ENCODE measurements around the gene APCDD1. TPM values are rescaled to one million over a fixed set of nuclear protein-coding genes. Genes with fewer than 3 reads are reported as not detected.

APCDD1 gene
- total and polyA plus RNA-seq, 2 of the 13 experiments (the other 11 are each of a cell fraction or from before 2014, with no cell fraction given), result 2.1 to 8.6 TPM

DNA sequence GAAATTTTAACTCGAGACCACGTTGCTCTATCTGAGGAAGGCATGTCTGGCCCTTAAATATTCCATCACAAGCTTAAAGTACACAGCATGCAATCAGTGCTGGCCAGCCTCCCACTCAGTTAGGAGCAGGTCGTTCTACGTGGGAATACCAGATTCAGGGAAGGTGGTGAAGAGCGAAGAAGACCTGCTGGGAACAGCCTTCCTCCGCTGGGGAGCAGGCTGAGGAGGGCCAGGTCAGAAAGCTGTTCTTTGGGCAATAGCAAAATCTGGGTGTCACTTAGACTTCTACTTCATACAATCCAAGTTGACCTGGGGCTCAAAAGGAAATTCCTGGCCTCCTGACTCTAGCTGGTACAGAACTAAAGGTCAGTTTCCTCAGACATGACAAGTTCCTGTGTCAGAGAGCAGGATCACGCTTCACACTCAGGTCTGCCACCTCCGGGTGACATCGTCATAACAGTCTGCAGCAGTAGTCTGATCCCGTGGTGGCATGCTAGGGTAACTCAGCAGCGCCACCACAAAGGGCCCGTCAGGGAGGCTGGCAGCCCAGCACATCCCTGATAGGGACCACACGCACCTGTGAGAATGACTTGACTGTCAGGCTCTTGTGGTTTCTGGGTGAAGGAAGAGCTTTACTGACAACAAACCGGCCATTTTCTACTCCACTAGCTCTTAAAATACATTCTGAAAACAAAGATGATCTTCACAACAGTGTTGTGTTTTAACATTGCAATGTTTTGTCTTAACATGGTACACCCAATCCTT is 36.1 kb downstream of the APCDD1 start (continued):
- TF ChIP-seq TGIF2 (CRISPR knock-in tag; IDR thresholded peaks at IDR 0.05) (no peak), U2AF2 (IDR thresholded peaks at IDR 0.05; ENCODE audit: low read depth, low read length) (no peak), ZNF510 (CRISPR knock-in tag; IDR thresholded peaks at IDR 0.05; ENCODE audit: low read depth) (no peak), ELF1 (CRISPR knock-in tag; IDR thresholded peaks at IDR 0.05) (no peak), HOXD1 (CRISPR knock-in tag; IDR thresholded peaks at IDR 0.05) (no peak), NCOA1 (CRISPR knock-in tag; IDR thresholded peaks at IDR 0.05) (no peak), ZSCAN9 (CRISPR knock-in tag; IDR thresholded peaks at IDR 0.05; ENCODE audit: borderline replicate concordance) (no peak), ZNF232 (CRISPR knock-in tag; IDR thresholded peaks at IDR 0.05; ENCODE audit: borderline replicate concordance) (no peak), BRCA1 (CRISPR knock-in tag; IDR thresholded peaks at IDR 0.05) (no peak), ZSCAN29 (CRISPR knock-in tag; conservative IDR thresholded peaks at IDR 0.05) (no peak), ZNF605 (CRISPR knock-in tag; IDR thresholded peaks at IDR 0.05) (no peak), ZC3H13 (CRISPR knock-in tag; IDR thresholded peaks at IDR 0.05) (no peak), FOSL1 (CRISPR knock-in tag; IDR thresholded peaks at IDR 0.05; ENCODE audit: borderline replicate concordance) (no peak), IRF2 (CRISPR knock-in tag; IDR thresholded peaks at IDR 0.05) (no peak), KDM2A (CRISPR knock-in tag; IDR thresholded peaks at IDR 0.05; ENCODE audit: borderline replicate concordance, low read depth) (peak; percentile 51; the same call in 1 of the 2 replicates), CBX2 (IDR thresholded peaks at IDR 0.05; ENCODE audit: low read depth, low read length) (no peak), CBX2 (CRISPR knock-in tag; IDR thresholded peaks at IDR 0.05; ENCODE audit: low read depth) (no peak), ZNF180 (CRISPR knock-in tag; IDR thresholded peaks at IDR 0.05; ENCODE audit: borderline replicate concordance, low read depth) (no peak), THAP11 (CRISPR knock-in tag; IDR thresholded peaks at IDR 0.05) (peak; percentile 36; the same call in 1 of the 2 replicates), ZNF672 (CRISPR knock-in tag; IDR thresholded peaks at IDR 0.05) (no peak), FOXM1 (CRISPR knock-in tag; IDR thresholded peaks at IDR 0.05) (no peak), TCF7 (IDR thresholded peaks at IDR 0.05; ENCODE audit: low read depth) (no peak), RARG (CRISPR knock-in tag; IDR thresholded peaks at IDR 0.05; ENCODE audit: low read depth) (no peak), SPEN (CRISPR knock-in tag; IDR thresholded peaks at IDR 0.05; ENCODE audit: low read depth) (no peak), MZF1 (CRISPR knock-in tag; IDR thresholded peaks at IDR 0.05; ENCODE audit: borderline replicate concordance) (no peak)
- TF ChIP-seq, protein P1, sequence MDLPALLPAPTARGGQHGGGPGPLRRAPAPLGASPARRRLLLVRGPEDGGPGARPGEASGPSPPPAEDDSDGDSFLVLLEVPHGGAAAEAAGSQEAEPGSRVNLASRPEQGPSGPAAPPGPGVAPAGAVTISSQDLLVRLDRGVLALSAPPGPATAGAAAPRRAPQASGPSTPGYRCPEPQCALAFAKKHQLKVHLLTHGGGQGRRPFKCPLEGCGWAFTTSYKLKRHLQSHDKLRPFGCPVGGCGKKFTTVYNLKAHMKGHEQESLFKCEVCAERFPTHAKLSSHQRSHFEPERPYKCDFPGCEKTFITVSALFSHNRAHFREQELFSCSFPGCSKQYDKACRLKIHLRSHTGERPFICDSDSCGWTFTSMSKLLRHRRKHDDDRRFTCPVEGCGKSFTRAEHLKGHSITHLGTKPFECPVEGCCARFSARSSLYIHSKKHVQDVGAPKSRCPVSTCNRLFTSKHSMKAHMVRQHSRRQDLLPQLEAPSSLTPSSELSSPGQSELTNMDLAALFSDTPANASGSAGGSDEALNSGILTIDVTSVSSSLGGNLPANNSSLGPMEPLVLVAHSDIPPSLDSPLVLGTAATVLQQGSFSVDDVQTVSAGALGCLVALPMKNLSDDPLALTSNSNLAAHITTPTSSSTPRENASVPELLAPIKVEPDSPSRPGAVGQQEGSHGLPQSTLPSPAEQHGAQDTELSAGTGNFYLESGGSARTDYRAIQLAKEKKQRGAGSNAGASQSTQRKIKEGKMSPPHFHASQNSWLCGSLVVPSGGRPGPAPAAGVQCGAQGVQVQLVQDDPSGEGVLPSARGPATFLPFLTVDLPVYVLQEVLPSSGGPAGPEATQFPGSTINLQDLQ (CRISPR knock-in tag; IDR thresholded peaks at IDR 0.05), result no peak
- TF ChIP-seq, protein P2, sequence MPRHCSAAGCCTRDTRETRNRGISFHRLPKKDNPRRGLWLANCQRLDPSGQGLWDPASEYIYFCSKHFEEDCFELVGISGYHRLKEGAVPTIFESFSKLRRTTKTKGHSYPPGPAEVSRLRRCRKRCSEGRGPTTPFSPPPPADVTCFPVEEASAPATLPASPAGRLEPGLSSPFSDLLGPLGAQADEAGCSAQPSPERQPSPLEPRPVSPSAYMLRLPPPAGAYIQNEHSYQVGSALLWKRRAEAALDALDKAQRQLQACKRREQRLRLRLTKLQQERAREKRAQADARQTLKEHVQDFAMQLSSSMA (CRISPR knock-in tag; IDR thresholded peaks at IDR 0.05), result no peak
- TF ChIP-seq, protein P3, sequence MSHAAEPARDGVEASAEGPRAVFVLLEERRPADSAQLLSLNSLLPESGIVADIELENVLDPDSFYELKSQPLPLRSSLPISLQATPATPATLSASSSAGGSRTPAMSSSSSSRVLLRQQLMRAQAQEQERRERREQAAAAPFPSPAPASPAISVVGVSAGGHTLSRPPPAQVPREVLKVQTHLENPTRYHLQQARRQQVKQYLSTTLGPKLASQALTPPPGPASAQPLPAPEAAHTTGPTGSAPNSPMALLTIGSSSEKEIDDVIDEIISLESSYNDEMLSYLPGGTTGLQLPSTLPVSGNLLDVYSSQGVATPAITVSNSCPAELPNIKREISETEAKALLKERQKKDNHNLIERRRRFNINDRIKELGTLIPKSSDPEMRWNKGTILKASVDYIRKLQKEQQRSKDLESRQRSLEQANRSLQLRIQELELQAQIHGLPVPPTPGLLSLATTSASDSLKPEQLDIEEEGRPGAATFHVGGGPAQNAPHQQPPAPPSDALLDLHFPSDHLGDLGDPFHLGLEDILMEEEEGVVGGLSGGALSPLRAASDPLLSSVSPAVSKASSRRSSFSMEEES (CRISPR knock-in tag; IDR thresholded peaks at IDR 0.05), result peak; percentile 45; the same call in 1 of the 2 replicates

Data from HepG2 (cell line).